GM23338 (cell line): Measurements from ENCODE around the gene CASP8. TPM values are rescaled to one million over a fixed set of nuclear protein-coding genes. Genes with fewer than 3 reads are reported as not detected.
"Not testable (repeated sequence)": the region's sequence is repeated elsewhere in the genome, so short reads cannot be mapped to it uniquely, and the experiment has no call there.

ENCODE experiments used
- ATAC-seq: fragments of 200-7000 bp; cut with Tn5 transposase; 3 replicates; pipeline ENCODE4 v1.9.1; 2020
- DNase-seq: peaks from one replicate; pipeline ENCODE4 v3.0.0-alpha.2; 2015; ENCODE audit warnings: low spot score
- H2AFZ ChIP-seq: fragments of 200-600 bp; sonication (generic); 2 replicates; pipeline ENCODE4 v1.8.0; 2016; ENCODE audit warnings: antibody characterized with exemption, mild to moderate bottlenecking, moderate library complexity
- H3F3A ChIP-seq: fragments of 200-600 bp; sonication (generic); replicated peaks from 2 replicates; pipeline ENCODE4 v1.8.0; 2017; ENCODE audit warnings: antibody characterized with exemption, mixed run types, low read depth
- H3K27ac ChIP-seq: fragments of 200-600 bp; sonication (generic); 2 replicates; pipeline ENCODE4 v1.6.1; 2016; ENCODE audit warnings: low read depth
- H3K27me3 ChIP-seq: fragments of 200-600 bp; sonication (generic); 2 replicates; pipeline ENCODE4 v1.8.0; 2016; ENCODE audit warnings: mild to moderate bottlenecking, mixed run types, moderate library complexity; ENCODE audit not compliant: insufficient read depth
- H3K36me3 ChIP-seq: fragments of 200-600 bp; sonication (generic); 2 replicates; pipeline ENCODE4 v1.8.0; 2016; ENCODE audit warnings: mild to moderate bottlenecking; ENCODE audit not compliant: insufficient read depth
- H3K4me1 ChIP-seq: fragments of 200-600 bp; sonication (generic); 2 replicates; pipeline ENCODE4 v1.8.0; 2016; ENCODE audit warnings: mild to moderate bottlenecking, moderate library complexity; ENCODE audit not compliant: insufficient read depth
- H3K4me2 ChIP-seq: fragments of 200-600 bp; sonication (generic); 2 replicates; pipeline ENCODE4 v1.7.1; 2017; ENCODE audit warnings: mixed run types
- H3K4me3 ChIP-seq: fragments of 200-600 bp; sonication (generic); 2 replicates; pipeline ENCODE4 v1.6.1; 2016; ENCODE audit warnings: mixed run types
- H3K79me2 ChIP-seq: fragments of 200-600 bp; sonication (generic); replicated peaks from 2 replicates; pipeline ENCODE4 v1.8.0; 2017; ENCODE audit warnings: mild to moderate bottlenecking; ENCODE audit not compliant: insufficient read depth
- H3K9me2 ChIP-seq: fragments of 200-600 bp; sonication (generic); 2 replicates; pipeline ENCODE4 v1.8.0; 2017; ENCODE audit not compliant: insufficient read depth
- H4K20me1 ChIP-seq: fragments of 200-600 bp; sonication (generic); replicated peaks from 2 replicates; pipeline ENCODE4 v1.8.0; 2017; ENCODE audit warnings: mild to moderate bottlenecking; ENCODE audit not compliant: insufficient read depth
- H3K27ac Mint-ChIP-seq: 2 replicates; pipeline ENCODE4 v1.8.0; 2020; ENCODE audit warnings: inconsistent platforms, mild to moderate bottlenecking, moderate library complexity, mixed read lengths
- H3K27me3 Mint-ChIP-seq: 3 replicates; pipeline ENCODE4 v1.8.0; 2022; ENCODE audit warnings: low read depth, mild to moderate bottlenecking, moderate library complexity, mixed read lengths, inconsistent platforms; ENCODE audit not compliant: insufficient read depth, poor library complexity
- H3K36me3 Mint-ChIP-seq: 3 replicates; pipeline ENCODE4 v1.8.0; 2021; ENCODE audit warnings: low read depth, mild to moderate bottlenecking, inconsistent platforms, moderate library complexity, mixed read lengths
- H3K4me1 Mint-ChIP-seq: 3 replicates; pipeline ENCODE4 v1.8.0; 2020; ENCODE audit warnings: mild to moderate bottlenecking, inconsistent platforms, mixed read lengths
- H3K4me3 Mint-ChIP-seq: 3 replicates; pipeline ENCODE4 v1.8.0; 2021; ENCODE audit warnings: moderate library complexity, mild to moderate bottlenecking, inconsistent platforms, mixed read lengths
- H3K9me3 Mint-ChIP-seq: 3 replicates; pipeline ENCODE4 v1.8.0; 2020; ENCODE audit warnings: moderate library complexity, mild to moderate bottlenecking, inconsistent platforms, mixed read lengths
- CREB1 ChIP-seq: fragments of 250-450 bp; sonication (Bioruptor Pico); IDR thresholded peaks from 2 replicates; pipeline ENCODE4 v1.5.0; 2020; ENCODE audit warnings: low read depth, mild to moderate bottlenecking, moderate library complexity
- CTCF ChIP-seq, 2 experiments: fragments of 200-600 bp in 1 of 2; sonication (generic) in 1 of 2; conservative IDR thresholded peaks; 2 replicates each; pipeline versions ENCODE4 v1.5.1 to v1.6.1; 2016 to 2017; ENCODE audit warnings: antibody characterized with exemption in 2 of 2, low read depth in 2 of 2, mild to moderate bottlenecking in 2 of 2, moderate library complexity in 1 of 2
- ETS1 ChIP-seq: IDR thresholded peaks from 2 replicates; pipeline ENCODE4 v1.6.1; 2016; ENCODE audit warnings: antibody characterized with exemption
- JUNB ChIP-seq: IDR thresholded peaks from one replicate; pipeline ENCODE4 v1.6.1; 2016; ENCODE audit warnings: antibody characterized with exemption; ENCODE audit not compliant: unreplicated experiment
- NANOG ChIP-seq: IDR thresholded peaks from 2 replicates; pipeline ENCODE4 v1.6.1; 2016; ENCODE audit warnings: antibody characterized with exemption, borderline replicate concordance
- POLR2AphosphoS5 ChIP-seq: IDR thresholded peaks from 2 replicates; pipeline ENCODE4 v1.6.1; 2016; ENCODE audit warnings: antibody characterized with exemption, low read depth
- REST ChIP-seq: IDR thresholded peaks from one replicate; pipeline ENCODE4 v1.6.1; 2018; ENCODE audit warnings: antibody characterized with exemption; ENCODE audit not compliant: unreplicated experiment
- STAT1 ChIP-seq: IDR thresholded peaks from one replicate; pipeline ENCODE4 v1.6.1; 2016; ENCODE audit warnings: antibody characterized with exemption; ENCODE audit not compliant: unreplicated experiment
- ZNF114 ChIP-seq: fragments of 250-450 bp; sonication (Bioruptor Pico); IDR thresholded peaks from 2 replicates; pipeline ENCODE4 v1.5.0; 2020; ENCODE audit warnings: mild to moderate bottlenecking, moderate library complexity
- ZNF331 ChIP-seq: fragments of 250-450 bp; sonication (Bioruptor Pico); IDR thresholded peaks from 2 replicates; pipeline ENCODE4 v1.5.0; 2020; ENCODE audit warnings: low read depth, mild to moderate bottlenecking, moderate library complexity
- polyA plus RNA-seq: library from polyadenylated mRNA; unstranded; fragments of >200 nt; fragmentation: Nextera tagmentation; extraction: Ambion mirVana; gene quantifications from 2 replicates; pipeline ENCODE4 v1.2.1, GENCODE V29; 2016
- total RNA-seq: library from RNA; depleted of rRNA; stranded (reverse); fragments of >200 nt; shearing (Covaris generic); gene quantifications from 2 replicates; pipeline ENCODE4 v1.2.3, GENCODE V29; 2014

The CASP8 gene
- total and polyA plus RNA-seq, 2 experiments from 2014 or later, result 2.3 to 3.6 TPM

GRCh38 chr2:201237486-201238123 lies 22.7 kb upstream of the CASP8 start (continued):
- no peak for TF ChIP-seq REST
- TF ChIP-seq STAT1, result no peak
- no peak for TF ChIP-seq JUNB
- no peak for TF ChIP-seq CTCF (conservative IDR thresholded peaks at IDR 0.05; ENCODE audit: low read depth in 2 of 2)

GRCh38 chr2:201239167-201239935 lies 21.0 kb upstream of the CASP8 start:
- not testable (repeated sequence) for H3K4me3 ChIP-seq, H3K9me3 Mint-ChIP-seq, H3K27me3 ChIP-seq, H3K4me1 Mint-ChIP-seq, H4K20me1 ChIP-seq, H3K9me2 ChIP-seq, H3K79me2 ChIP-seq, H3K27me3 Mint-ChIP-seq, H3K27ac Mint-ChIP-seq, H3K4me3 Mint-ChIP-seq, H3F3A ChIP-seq, ATAC-seq, DNase-seq, H2AFZ ChIP-seq, H3K27ac ChIP-seq, H3K36me3 ChIP-seq, H3K4me1 ChIP-seq, H3K4me2 ChIP-seq
- peaks cover 16% of the 10 kb centered on the region; the same call in 1 of the 3 replicates for H3K36me3 Mint-ChIP-seq

GRCh38 chr2:201242571-201243277 lies 17.6 kb upstream of the CASP8 start:
- Mint-ChIP-seq H3K27me3 (no peaks in the 10 kb centered on the region), H3K36me3 (peaks cover 15% of the 10 kb centered on the region; the same call in 2 of the 3 replicates), H3K4me1 (no peaks in the 10 kb centered on the region), H3K4me3 (no peak overlapping the region), H3K9me3 (peaks cover 9% of the 10 kb centered on the region; the same call in 2 of the 3 replicates), H3K27ac (no peak overlapping the region)
- Histone ChIP-seq H3F3A (no peaks in the 10 kb centered on the region), H3K4me3 (no peak overlapping the region), H4K20me1 (no peaks in the 10 kb centered on the region), H3K9me2 (no peaks in the 10 kb centered on the region), H3K36me3 (no peaks in the 10 kb centered on the region), H3K27ac (no peak overlapping the region), H3K4me1 (no peaks in the 10 kb centered on the region), H3K27me3 (no peaks in the 10 kb centered on the region), H3K79me2 (no peaks in the 10 kb centered on the region), H3K4me2 (no peak overlapping the region), H2AFZ (no peak overlapping the region)
- DNase-seq, result no peak
- ATAC-seq, result no peak
- TF ChIP-seq CREB1 (CRISPR knock-in tag) (no peak), ZNF114 (no peak), NANOG (no peak), POLR2AphosphoS5 (no peak), CTCF (conservative IDR thresholded peaks at IDR 0.05; ENCODE audit: low read depth in 2 of 2) (no peak), ZNF331 (CRISPR knock-in tag) (no peak), STAT1 (no peak), ETS1 (no peak)
